Articular chondrocyte of knee joint (primary cell): Measurements from ENCODE around the gene AGAP4. TPM values are rescaled to one million over a fixed set of nuclear protein-coding genes. Genes with fewer than 3 reads are reported as not detected.

Source experiments
- small RNA-seq: library from RNA; depleted of rRNA; stranded (forward); fragments of <200 nt; gene quantifications from one replicate; pipeline ENCODE3, GENCODE V24; 2012
- total RNA-seq: library from RNA; depleted of rRNA; stranded (reverse); fragments of >200 nt; gene quantifications from 2 replicates; pipeline ENCODE4 v1.2.3, GENCODE V29; 2012

Gene AGAP4
- 4.3 and 4.7 TPM in 2 replicates for total RNA-seq

GRCh38 chr10:45847400-45847799, at the start of gene AGAP4:
AGAP4 (minus strand) TSS chr10:45847500; CDS start chr10:45847347, 153 bp downstream.

Small RNA genes within 50 kb of the gene (small RNA-seq; reads per million reads assigned to genes)
- gene AC012044.1 (not detected), gene RNA5SP310 (not detected)

Other genes starting within 250 kb of the AGAP4 start
- 8.8 and 11.1 TPM in 2 replicates for gene ZFAND4, start 174.7 kb downstream of the AGAP4 start, total RNA-seq
- 44.2 and 48.0 TPM in 2 replicates for gene WASHC2C, start 120.2 kb downstream of the AGAP4 start, total RNA-seq
- 80.9 TPM in 2 replicates for gene TIMM23, start 125.0 kb upstream of the AGAP4 start, total RNA-seq
- gene NCOA4, start 183.1 kb upstream of the AGAP4 start, total RNA-seq, result 266 and 272 TPM in 2 replicates
- not detected in 2 replicates for gene MSMB, start 198.8 kb upstream of the AGAP4 start, total RNA-seq